Neural progenitor cell (in vitro differentiated cells): ENCODE data around the gene COX10. TPM values are rescaled to one million over a fixed set of nuclear protein-coding genes. Genes with fewer than 3 reads are reported as not detected.
"Not testable (repeated sequence)": the region's sequence is repeated elsewhere in the genome, so short reads cannot be mapped to it uniquely, and the experiment has no call there.

Experiments used
- DNase-seq: peaks from one replicate; pipeline ENCODE4 v3.0.0-alpha.2; 2016; ENCODE audit warnings: low spot score
- H2AFZ ChIP-seq: fragments of 200-600 bp; sonication (generic); replicated peaks from 2 replicates; pipeline ENCODE4 v1.6.1; 2016; ENCODE audit warnings: antibody characterized with exemption
- H3F3A ChIP-seq: fragments of 200-600 bp; sonication (generic); 2 replicates; pipeline ENCODE4 v1.6.1; 2016; ENCODE audit warnings: antibody characterized with exemption, low read depth
- H3K27ac ChIP-seq: fragments of 200-600 bp; sonication (generic); 2 replicates; pipeline ENCODE4 v1.5.1; 2016; ENCODE audit warnings: mild to moderate bottlenecking
- H3K27me3 ChIP-seq: fragments of 200-600 bp; sonication (generic); 2 replicates; pipeline ENCODE4 v1.6.1; 2016; ENCODE audit warnings: mild to moderate bottlenecking, moderate library complexity
- H3K36me3 ChIP-seq: fragments of 200-600 bp; sonication (generic); 2 replicates; pipeline ENCODE4 v1.5.1; 2016
- H3K4me1 ChIP-seq: fragments of 200-600 bp; sonication (generic); 2 replicates; pipeline ENCODE4 v1.6.1; 2016; ENCODE audit warnings: mixed run types
- H3K4me2 ChIP-seq: fragments of 200-600 bp; sonication (generic); 2 replicates; pipeline ENCODE4 v1.6.1; 2016
- H3K4me3 ChIP-seq: fragments of 200-600 bp; sonication (generic); 2 replicates; pipeline ENCODE4 v1.5.1; 2016
- H3K79me2 ChIP-seq: fragments of 200-600 bp; sonication (generic); 2 replicates; pipeline ENCODE4 v1.6.1; 2016; ENCODE audit warnings: low read depth
- H3K9ac ChIP-seq: fragments of 200-600 bp; sonication (generic); 2 replicates; pipeline ENCODE4 v1.6.1; 2016
- H3K9me3 ChIP-seq: fragments of 200-600 bp; sonication (generic); 2 replicates; pipeline ENCODE4 v1.5.1; 2016; ENCODE audit warnings: low read depth
- H4K20me1 ChIP-seq: fragments of 200-600 bp; sonication (generic); 2 replicates; pipeline ENCODE4 v1.6.1; 2016; ENCODE audit warnings: low read depth
- H3K27ac Mint-ChIP-seq: 3 replicates; pipeline ENCODE4 v1.8.0; 2021; ENCODE audit warnings: mixed read lengths
- H3K27me3 Mint-ChIP-seq: 2 replicates; pipeline ENCODE4 v1.8.0; 2022; ENCODE audit warnings: low read depth, mild to moderate bottlenecking, inconsistent platforms, moderate library complexity, mixed read lengths; ENCODE audit not compliant: insufficient read depth
- H3K36me3 Mint-ChIP-seq: 3 replicates; pipeline ENCODE4 v1.8.0; 2021; ENCODE audit warnings: mixed read lengths
- H3K4me1 Mint-ChIP-seq: 3 replicates; pipeline ENCODE4 v1.8.0; 2021; ENCODE audit warnings: mixed read lengths
- H3K4me3 Mint-ChIP-seq: 3 replicates; pipeline ENCODE4 v1.8.0; 2021; ENCODE audit warnings: mild to moderate bottlenecking, moderate library complexity, mixed read lengths
- H3K9me3 Mint-ChIP-seq: 3 replicates; pipeline ENCODE4 v1.8.0; 2020; ENCODE audit warnings: mixed read lengths
- total RNA-seq: library from RNA; depleted of rRNA; stranded (reverse); fragments of >200 nt; gene quantifications from 2 replicates; pipeline ENCODE4 v1.2.3, GENCODE V29; 2015; ENCODE audit warnings: low replicate concordance

COX10 gene
- total RNA-seq, 1 donor from 2014 or later, result 18.0 TPM

DNA sequence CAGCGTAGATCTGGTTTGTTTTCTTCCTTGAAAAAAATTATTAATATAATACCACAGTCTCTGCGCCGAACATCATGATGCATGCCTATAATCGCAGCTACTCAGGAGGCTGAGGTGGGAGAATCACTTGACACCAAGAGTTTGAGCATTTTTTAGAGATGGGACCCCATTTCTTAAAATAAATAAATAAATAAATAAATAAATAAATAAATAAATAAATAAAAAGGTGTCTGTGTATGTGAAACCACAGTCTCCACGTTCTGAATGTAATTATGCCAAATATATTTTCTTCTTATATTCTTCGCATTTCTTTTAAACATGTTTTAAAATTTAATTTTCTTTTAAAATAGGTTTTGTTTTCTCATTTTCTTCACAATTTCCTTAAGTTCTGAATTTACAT lies 112.8 kb downstream of the COX10 start:
- DNase-seq, H3K4me1 ChIP-seq: not testable (repeated sequence)

DNA sequence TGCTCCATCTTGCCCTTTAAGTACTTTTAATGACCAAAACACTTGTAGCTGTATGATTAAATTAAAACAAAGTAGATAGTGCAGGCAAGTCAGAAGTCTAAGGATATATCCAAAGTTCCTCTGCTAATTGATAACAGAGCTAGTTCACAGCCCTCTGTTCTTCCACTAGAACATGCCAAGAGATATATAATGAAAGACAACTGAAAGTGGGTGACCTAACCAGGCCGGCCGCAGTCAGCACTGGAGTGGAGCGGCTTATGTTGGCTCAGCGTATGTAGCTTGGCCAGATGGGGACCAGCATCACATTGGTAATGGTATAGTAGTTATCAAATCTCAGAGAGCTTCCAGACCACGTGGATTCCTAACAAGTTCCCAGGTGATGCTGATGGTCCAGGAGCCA lies 115.2 kb downstream of the COX10 start:
- not testable (repeated sequence) for H3K4me1 Mint-ChIP-seq, DNase-seq

More for the DNA sequence above, 112.8 kb downstream of the COX10 start:
- H3K36me3 Mint-ChIP-seq, H3K27ac ChIP-seq, H3K4me3 Mint-ChIP-seq, H3K9me3 ChIP-seq, H3K4me3 ChIP-seq, H3K27ac Mint-ChIP-seq, H3K4me2 ChIP-seq, H3K27me3 Mint-ChIP-seq, H2AFZ ChIP-seq, H3K9me3 Mint-ChIP-seq, H3K27me3 ChIP-seq, H3K36me3 ChIP-seq, H3K9ac ChIP-seq, H3K79me2 ChIP-seq, H3K4me1 Mint-ChIP-seq, H4K20me1 ChIP-seq, H3F3A ChIP-seq: not testable (repeated sequence)

GRCh38 chr17:14186443-14186842 lies 117.1 kb downstream of the COX10 start:
- not testable (repeated sequence) for H4K20me1 ChIP-seq, H3K36me3 ChIP-seq, H3K4me1 ChIP-seq, H2AFZ ChIP-seq, H3F3A ChIP-seq, H3K27me3 ChIP-seq, H3K9ac ChIP-seq, DNase-seq, H3K27ac ChIP-seq, H3K9me3 ChIP-seq, H3K27ac Mint-ChIP-seq, H3K79me2 ChIP-seq, H3K4me2 ChIP-seq, H3K4me1 Mint-ChIP-seq, H3K36me3 Mint-ChIP-seq, H3K9me3 Mint-ChIP-seq, H3K4me3 Mint-ChIP-seq, H3K27me3 Mint-ChIP-seq, H3K4me3 ChIP-seq

More for the DNA sequence above, 115.2 kb downstream of the COX10 start:
- not testable (repeated sequence) for H3K4me3 ChIP-seq, H3K36me3 Mint-ChIP-seq, H3K79me2 ChIP-seq, H3K4me3 Mint-ChIP-seq, H3K27ac ChIP-seq, H3K4me2 ChIP-seq, H4K20me1 ChIP-seq, H3K27me3 ChIP-seq, H3F3A ChIP-seq, H3K4me1 ChIP-seq, H3K9me3 ChIP-seq, H3K27me3 Mint-ChIP-seq, H3K36me3 ChIP-seq, H3K9ac ChIP-seq, H2AFZ ChIP-seq, H3K9me3 Mint-ChIP-seq, H3K27ac Mint-ChIP-seq

DNA sequence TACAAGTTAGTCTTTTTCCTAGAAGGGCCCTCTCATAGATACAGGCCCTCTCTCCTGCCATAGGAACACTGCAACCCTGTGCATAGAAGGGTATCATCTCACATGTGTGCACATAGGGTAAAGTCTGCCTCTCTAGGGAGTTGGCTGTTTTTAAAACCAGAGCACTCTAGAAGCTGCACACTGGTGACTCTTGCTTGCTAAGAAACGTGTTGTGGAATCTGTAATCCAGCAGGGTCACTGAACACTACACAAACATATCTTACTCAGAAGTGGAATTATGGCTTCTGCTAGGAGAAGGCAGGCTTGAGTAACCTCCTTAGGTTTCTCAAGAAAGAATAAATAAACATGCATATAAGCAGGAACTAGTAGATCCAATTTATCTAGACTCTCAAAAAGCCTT lies 121.5 kb downstream of the COX10 start:
- not testable (repeated sequence) for H3K36me3 ChIP-seq, H3K4me2 ChIP-seq, H3K9me3 Mint-ChIP-seq, H3K4me3 Mint-ChIP-seq, H3K9me3 ChIP-seq, H3K4me3 ChIP-seq, H2AFZ ChIP-seq, H3K9ac ChIP-seq, H4K20me1 ChIP-seq, DNase-seq, H3K79me2 ChIP-seq, H3F3A ChIP-seq, H3K27ac Mint-ChIP-seq, H3K27ac ChIP-seq, H3K27me3 ChIP-seq, H3K36me3 Mint-ChIP-seq, H3K27me3 Mint-ChIP-seq, H3K4me1 ChIP-seq, H3K4me1 Mint-ChIP-seq

- H3F3A ChIP-seq, H3K79me2 ChIP-seq, H3K9me3 Mint-ChIP-seq, H3K4me2 ChIP-seq, H3K4me3 ChIP-seq, H3K27ac ChIP-seq, H3K36me3 ChIP-seq, H3K4me1 ChIP-seq, H3K27me3 ChIP-seq, DNase-seq, H3K4me1 Mint-ChIP-seq, H2AFZ ChIP-seq, H3K4me3 Mint-ChIP-seq, H3K9ac ChIP-seq, H4K20me1 ChIP-seq, H3K9me3 ChIP-seq, H3K27me3 Mint-ChIP-seq, H3K36me3 Mint-ChIP-seq, H3K27ac Mint-ChIP-seq: not testable (repeated sequence)
Measured at GRCh38 chr17:14191469-14191868, 122.2 kb downstream of the COX10 start.

GRCh38 chr17:14192039-14192438 lies 122.7 kb downstream of the COX10 start:
- H3K36me3 Mint-ChIP-seq, H3F3A ChIP-seq, DNase-seq, H3K36me3 ChIP-seq, H3K4me1 Mint-ChIP-seq, H4K20me1 ChIP-seq, H3K9ac ChIP-seq, H3K27ac ChIP-seq, H3K4me1 ChIP-seq, H3K4me3 ChIP-seq, H2AFZ ChIP-seq, H3K27me3 Mint-ChIP-seq, H3K27me3 ChIP-seq, H3K79me2 ChIP-seq, H3K9me3 ChIP-seq, H3K9me3 Mint-ChIP-seq, H3K27ac Mint-ChIP-seq, H3K4me2 ChIP-seq, H3K4me3 Mint-ChIP-seq: not testable (repeated sequence)

- not testable (repeated sequence) for H3K36me3 ChIP-seq, H3K9me3 Mint-ChIP-seq, H3K36me3 Mint-ChIP-seq, H3K27ac Mint-ChIP-seq, H3K4me3 ChIP-seq, H3K4me2 ChIP-seq, H3K9me3 ChIP-seq, H3K27me3 ChIP-seq, H3K4me1 ChIP-seq, DNase-seq, H3F3A ChIP-seq, H3K79me2 ChIP-seq, H3K4me3 Mint-ChIP-seq, H3K27ac ChIP-seq, H2AFZ ChIP-seq, H3K27me3 Mint-ChIP-seq, H4K20me1 ChIP-seq, H3K4me1 Mint-ChIP-seq, H3K9ac ChIP-seq
Measured at GRCh38 chr17:14192636-14193344, 123.5 kb downstream of the COX10 start.
